HUDEP-2 (cell line): ENCODE data around the gene COL23A1.

Experiments used
- DNase-seq, 76 experiments: peaks; one replicate each; lab custom pipeline; 2025; ENCODE audit not compliant: unreplicated experiment in 76 of 76; lab: John Stamatoyannopoulos, UW

COL23A1 gene

DNA sequence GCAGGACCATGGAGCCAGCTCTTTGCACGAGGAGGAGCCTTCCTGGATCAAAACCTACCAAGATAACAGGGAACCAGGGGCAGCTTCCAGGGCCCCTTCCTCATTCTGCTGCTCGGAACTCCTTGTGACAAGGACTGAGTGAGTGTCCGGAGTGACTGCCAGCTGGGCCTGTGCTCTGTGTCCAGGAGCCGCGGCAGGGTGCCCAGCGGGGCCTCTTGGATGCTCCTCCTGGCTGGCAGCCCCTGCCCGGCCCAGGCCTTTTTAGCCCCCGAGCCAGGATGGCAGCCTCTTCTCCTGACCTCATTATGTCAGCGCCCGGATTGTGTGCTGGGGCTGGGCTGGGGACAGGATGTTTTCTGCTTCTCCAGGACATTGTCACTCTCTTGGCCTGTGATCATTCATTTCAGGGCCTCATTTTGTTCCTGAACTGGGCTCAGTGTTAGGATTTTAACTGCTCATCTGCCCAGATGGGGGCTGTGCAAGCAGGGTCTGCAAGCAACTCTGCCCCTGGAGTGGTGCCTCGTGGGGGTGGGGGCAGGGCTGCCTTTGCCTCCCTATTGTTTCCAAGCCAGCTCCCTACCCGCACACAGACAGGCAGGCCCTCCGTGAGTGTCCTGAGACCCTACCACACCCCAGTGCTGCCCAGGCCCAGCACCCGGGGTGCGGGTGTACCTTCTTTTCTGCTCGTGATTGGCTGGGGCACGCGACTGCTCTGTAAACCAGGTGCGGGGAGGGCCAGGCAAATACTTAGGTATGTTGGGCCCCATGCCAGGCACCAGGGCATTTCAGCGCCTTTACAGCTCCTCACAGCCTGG, 161.6 kb downstream of the COL23A1 start:
- DNase-seq = no peak

DNA sequence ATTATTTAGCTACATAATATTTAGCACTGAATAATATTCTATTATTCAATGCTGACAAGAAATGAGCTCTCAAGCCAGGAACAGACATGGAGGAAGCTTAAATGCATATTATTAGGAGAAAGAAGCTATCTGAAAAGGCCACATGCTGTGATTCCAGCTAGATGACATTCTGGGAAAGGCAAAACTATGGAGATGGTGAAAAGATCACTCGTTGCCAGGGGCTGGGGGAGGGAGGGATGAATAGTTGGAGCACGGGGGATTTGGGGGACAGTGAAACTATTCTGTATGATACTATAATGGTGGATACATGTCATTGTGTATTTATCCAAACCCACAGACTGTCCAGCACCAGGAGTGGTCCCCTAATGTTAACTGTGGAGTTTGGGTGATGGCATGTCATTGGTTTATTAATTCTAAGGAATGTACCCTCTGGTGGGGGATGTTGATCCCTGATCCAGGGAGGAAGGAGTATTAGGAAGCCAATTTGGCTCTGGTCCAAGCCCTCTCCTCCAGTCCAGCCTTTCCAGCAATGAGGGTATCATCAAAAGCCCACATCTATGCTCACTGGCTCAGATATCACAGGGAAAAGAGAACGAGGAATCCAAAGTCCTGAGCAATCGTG, 162.5 kb downstream of the COL23A1 start:
- no peak for DNase-seq

DNA sequence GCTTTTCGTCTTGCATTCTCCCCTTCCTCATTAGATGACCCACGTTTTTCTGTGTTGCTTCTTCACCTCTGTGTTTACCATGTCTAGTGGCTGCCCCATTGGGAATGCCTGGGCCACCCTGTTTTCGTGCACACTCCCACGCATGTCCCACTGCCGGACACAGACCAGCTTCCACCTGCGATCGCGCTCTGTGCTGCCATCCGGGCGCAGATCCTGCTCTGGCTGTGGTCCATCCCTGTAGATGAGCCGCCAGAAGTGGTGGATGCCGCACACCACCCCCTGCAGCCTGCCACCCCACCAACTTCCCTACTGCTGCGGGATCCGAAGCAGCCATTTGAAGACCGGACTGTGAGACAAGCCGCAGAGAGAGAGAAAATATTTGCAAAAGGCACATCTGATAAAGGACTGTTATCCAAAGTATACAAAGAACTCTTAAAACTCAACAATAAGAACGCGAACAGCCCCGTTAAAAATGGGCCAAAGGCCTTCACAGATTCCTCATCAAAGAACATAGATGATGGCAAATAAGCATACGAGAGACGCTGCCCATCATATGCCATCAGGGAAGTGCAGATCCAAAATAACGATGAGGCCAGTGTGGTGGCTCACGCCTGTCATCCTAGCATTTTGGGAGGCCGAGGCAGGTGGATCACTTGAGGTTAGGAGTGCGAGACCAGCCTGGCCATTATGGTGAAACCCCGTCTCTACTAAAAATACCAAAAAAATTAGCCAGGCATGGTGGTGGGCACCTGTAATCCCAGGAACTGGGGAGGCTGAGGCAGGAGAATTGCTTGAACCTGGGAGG, 163.7 kb downstream of the COL23A1 start:
- DNase-seq = no peak

DNA sequence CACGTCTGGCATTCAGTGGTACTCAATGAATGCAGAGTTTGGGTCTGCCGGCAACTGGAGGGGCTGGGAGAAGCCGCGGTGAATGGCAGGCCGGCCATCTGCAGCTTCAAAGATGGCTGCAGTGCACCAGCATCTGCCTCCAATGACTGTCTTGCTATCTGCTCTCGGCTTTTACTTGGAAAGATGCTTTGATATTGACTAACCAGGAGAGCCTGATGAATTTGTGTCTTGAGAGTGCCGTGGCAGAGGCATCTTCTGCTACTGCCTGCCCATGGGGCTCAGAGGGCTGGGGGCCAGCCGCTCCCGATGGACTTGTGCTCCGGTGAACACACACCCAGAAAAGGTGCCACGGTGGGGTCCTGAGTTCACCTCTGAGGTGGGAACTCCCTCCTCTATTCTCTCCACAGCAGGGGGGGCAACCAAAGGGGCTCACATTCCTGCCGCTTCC, 164.5 kb downstream of the COL23A1 start:
- no peak for DNase-seq

DNA sequence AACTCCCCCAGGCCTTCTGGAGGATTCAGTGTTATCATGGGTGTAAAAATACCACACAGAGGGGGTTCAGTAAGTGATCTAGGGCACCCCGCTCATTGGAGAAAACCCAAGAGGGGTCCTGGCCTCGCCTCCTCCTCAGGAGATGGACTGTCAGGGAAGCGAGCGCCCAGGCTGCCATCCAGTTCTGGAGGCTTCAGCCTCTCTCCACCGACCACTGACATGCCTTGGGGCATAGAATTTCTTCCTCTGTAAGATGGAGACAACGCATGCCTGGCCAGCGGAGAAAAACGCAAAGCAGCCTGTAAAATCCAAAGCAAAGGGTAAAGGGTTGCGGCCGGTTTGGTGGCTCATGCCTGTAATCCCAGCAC, 165.4 kb downstream of the COL23A1 start:
- DNase-seq = no peak

DNA sequence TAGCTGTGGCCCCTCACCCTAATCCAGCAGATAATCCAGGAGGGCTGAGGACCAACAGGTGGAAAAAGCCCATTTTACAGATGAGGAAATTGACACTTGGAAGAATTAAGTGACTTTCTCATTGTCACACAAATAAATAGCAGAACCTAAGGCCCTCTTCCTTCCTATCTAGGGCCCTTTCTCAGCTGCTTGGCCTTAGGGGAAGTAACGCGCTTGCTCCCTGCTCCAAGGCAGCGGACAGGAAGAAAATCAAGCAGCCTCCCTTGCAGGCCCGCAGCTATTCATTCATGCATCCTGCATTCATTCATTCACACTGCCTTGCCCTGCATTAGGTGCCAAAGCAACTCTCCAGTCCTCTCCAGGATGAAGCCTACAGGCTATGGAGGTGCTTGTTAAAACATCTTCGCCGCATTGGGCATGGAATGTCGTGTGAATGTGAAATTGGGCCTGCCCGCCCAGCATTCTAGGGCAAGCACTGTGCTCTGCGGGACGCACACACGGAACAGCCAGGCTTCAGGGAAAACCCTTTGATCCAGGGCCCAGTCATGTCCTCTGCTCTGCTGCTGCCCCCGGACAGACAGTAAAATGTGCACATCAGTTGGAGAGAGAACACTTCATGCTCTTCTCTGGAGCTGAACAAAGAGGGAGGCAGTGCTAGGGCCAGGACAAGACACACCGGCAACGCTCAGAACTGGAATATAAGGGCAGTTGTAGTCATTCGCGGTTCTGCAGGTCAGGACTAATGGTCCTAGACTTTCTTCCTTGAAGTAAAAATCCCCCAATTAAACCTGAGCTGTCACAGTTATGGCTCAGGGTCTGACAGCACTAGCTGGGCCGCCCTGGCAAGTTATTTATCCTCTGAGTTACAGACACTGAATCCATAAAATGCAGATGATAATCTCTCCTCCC, 166.0 kb downstream of the COL23A1 start:
- DNase-seq = no peak

DNA sequence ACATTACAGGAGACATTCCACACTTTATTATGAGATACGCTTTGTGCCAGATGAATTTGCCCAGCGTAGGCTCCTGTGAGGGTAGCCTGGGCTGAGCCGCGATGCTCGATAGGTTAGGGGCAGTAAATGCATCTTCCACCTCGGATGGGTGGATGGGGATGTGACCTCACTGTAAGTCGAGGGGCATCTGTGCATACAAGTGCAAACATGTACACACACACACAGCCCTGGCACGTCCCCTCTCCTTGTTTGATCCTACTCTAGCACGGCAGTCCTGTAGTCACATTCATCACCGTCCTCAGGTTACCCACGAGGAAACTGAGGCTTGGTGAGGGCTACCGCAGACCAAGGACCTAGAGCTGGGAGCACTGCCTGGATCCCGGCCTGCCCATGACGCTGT, 166.8 kb downstream of the COL23A1 start:
- DNase-seq = no peak

DNA sequence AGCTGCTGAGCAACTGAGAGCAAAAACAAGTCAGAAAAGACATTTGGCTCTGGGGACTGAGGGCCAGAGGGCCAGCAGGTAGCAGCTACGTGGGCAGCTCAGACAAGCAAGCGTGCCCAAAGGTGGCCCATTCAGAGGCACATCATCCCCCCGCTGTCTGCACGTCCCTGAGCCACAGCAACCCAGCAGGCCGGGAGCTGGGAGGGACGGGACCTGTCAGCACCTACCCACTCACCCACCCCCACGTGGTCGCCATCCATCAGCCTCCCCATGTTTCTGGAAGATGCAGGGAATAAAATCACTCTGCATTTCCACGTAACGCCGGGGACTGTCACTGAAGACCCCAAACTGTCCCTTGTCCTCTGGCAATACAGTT, 167.8 kb downstream of the COL23A1 start:
- no peak for DNase-seq

DNA sequence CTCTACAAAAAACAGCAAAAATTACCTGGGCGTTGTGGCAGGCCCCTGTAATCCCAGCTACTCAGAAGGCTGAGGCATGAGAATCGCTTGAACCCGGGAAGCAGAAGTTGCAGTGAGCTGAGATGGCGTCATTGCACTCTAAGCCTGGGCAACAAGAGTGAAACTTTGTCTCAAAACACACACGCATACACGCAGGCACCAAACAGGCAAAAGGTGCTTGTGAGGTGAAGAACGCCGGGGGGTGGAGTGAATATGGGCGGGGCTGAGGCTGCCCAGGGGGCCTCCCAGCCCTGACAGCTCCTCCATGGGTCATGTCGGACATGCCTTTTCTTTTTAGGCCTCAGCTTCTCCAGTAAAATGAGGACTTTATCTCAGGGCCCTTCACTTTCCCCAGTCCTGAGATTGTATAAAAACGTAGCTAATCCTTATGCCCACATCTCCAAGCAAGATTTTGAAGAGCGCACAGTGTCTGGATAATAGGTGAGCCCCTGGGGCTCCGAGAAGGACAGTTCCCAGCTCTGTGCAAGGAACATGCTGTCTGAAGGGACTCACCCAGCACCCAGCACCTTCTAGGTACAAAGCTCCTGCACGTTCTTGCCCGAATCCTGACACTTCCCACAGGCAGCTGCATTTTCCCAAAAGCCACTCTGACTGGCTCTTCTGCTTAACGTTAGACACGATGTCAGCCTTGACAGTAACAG, 168.3 kb downstream of the COL23A1 start:
- DNase-seq = no peak

DNA sequence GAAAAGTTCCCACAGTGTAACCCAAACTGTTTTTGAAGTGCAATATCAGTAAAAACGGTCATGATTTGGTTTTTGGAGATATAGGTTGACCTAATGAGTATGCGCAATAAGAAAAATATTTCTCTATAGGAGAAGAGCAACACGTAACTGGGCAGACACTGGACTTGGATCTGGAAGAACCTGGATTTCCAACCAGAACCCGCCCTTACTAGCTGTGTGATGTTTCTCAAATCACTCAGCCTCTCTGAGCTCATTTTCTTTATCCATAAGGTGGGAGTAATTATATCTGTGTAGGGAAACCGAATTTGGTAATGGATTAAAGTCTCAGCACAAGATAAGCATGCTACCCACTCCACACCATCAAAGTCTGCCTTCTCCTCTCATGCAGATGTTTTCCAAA, 169.1 kb downstream of the COL23A1 start:
- no peak for DNase-seq

DNA sequence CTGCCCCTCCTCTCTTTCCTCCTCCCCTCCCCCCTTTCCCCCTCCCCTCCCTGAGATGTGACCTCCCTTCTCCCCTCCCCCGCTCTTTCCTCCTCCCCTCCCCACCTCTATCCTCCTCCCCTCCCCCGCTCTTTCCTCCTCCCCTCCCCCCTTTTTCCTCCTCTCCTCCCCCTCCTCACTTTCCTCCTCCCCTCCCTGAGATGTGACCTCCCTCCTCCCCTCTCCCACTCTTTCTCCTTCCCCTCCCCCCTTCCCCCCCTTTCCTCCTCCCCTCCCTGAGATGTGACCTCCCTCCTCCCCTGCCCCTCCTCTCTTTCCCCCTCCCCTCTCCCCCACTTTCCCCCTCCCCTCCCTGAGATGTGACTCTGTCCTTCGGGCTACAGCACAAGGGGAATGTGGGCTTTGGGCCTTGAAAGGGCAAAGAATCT, 169.8 kb downstream of the COL23A1 start:
- no peak for DNase-seq

DNA sequence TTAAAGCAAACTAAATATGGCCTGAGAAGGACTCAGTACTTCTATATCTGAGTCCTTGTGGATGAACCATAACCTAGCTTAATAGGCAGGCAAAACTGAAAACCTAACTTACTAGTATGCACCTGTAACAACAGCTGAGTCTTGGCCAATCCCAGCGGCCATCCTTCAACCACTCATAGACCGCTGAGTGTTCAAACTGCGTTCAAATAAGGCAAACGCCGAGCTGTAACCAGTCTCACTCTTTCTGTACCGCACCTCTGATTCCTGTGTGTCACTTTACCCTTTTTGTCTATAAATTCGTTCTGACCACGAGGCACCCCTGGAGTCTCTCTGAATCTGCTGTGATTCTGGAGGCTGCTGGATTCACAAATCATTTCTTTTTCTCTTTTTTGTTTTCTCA, 170.5 kb downstream of the COL23A1 start:
- no peak for DNase-seq

DNA sequence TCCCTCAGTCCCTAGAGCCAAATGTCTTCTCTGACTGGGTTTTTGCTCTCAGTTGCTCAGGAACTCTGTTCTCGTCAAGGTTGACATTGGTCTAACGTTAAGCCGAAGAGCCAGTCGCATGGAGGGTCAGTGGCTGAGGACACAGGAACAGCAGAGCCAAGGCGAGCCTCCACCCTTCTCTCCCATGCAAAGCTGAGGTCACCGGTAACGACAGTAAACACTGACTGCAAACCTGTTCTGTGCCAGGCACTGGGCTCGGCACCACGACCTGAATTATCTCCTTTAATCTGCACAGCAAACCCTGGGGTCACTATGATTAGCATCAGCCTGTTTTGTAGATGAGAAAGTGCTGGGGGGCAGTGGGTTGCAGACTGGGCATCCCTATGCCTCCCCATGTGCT, 171.0 kb downstream of the COL23A1 start:
- no peak for DNase-seq

DNA sequence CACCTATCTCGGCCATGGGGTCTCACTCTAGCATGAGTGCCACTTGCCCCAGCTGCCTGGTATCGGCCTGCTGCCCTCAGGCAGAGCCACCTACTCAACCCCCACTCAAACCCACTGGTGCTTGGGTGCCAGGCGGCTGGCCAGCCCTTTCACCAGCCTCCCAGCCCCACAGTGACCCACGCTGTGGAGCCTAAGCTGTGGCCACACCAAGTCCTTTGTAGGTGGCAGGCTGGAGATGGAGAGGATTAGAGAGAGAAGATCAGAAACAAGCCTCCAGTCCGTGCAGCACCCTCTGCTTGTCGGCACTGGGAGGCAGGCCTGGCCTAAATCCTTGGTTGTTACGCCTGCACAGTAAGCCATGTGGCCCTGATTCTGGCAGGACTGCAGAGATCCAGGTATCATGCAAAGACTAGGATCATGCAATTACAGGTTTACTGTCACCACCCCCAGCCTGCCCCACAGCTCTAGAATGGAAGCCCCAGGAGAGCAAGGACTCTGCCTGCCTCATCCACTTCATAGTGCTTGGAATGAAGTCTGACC, 171.7 kb downstream of the COL23A1 start:
- no peak for DNase-seq

DNA sequence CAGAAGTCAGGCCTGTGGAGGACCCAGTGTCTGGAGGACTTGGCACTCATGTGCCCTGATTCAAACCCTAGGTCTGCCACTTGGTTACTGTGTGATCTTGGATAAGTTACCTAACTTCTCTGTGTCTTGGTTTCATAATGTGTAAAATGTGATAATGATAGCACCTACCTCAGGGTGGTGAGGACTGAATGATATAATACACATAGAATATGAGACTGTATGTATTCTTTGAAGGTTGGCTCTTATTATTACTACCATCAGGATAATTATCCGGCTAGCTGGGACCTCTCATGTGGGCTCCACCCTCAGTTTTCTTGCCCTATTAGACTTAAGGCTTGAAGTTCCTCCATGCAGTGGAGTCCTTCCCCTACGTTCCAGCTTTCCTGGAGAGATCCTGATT, 172.2 kb downstream of the COL23A1 start:
- no peak for DNase-seq

DNA sequence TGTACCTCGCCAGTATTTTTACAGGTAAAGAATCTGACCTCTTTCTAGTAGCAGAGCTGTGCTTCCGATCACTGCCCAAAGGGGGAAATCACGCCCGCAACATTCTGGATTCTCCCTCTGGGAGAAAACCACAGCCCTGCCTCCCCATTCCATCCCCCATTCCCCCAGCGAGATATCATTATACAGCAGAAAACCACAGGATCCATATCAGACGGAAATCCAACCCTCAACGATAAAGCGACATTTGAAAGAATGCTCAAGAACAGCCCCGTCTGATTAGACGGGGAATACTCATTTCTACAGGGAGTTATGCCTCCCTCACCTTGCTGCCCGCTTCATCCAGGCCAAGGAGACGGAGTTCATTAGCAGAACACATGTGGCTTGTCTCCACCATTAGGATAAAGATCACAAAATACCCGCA, 172.8 kb downstream of the COL23A1 start:
- DNase-seq = peak in 8 of 76 experiments; percentile 1 to 19 (median 4)

DNA sequence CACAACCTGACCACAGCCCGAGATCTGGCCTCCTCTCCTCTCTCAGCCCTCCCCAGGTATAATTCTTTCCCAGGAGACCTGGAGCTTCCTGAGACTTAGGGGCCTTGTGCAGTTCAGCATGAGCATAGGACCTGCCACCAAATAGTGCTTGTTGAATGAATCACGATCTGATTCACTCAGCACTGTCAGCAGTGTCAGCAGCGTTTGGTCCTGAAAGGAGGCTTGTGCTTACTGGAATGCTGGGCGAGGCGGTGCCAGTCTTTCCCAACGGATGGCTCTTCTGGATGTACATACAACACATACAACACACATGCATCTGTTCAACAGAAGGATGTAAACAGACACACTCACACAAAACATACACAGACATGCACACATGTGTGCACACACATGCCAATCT, 173.3 kb downstream of the COL23A1 start:
- DNase-seq = no peak

DNA sequence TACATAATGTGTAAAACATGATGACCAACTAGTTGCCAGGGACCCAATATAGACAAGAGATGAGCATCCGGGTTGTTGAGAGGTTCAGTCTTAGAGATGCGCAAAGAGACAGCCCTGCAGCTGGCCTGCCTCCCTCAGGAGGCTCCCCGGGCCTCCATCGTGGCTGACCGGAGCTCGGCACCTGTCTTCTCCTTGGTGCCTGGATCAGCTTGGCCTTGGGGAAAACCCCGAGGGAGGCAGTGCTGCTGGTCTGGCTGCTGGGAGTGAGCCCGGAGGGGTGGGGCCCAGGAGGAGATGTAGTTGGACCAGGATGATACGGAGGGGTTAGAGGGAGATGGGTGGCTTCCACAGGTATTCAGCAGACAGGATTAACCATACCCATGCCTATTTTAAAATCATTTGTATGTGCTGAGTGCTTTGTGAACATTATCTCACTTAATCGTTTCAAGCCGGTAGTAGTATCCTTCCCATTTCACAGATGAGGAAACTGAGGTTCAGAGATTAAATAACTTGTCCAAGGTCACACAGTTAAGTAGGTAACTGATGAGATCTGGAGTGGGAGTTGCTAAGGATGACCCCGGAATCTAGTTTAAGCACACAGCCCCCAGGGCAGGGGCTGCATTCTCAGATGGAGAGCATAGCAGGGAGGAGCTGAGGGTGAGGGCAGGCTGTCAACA, 173.8 kb downstream of the COL23A1 start:
- DNase-seq = no peak

DNA sequence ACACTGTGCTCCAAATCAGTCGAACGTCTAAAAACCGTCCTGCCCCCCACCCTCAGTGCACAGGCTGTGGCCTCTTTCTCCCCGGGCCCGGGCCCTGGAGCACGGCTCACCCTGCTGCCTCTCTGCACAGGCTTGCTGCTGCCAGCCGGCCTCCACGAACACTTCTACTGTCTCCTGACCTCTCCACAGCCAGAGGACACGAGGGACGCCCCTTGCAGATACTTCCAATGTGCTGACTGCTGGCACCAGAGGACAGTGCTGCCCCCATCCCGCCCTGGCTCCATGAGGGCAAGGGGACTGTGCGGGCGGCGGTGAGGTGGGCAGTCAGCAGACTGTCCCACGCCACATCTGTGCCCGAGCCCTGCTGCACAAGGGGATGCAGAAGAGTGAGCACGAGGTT, 174.8 kb downstream of the COL23A1 start:
- DNase-seq = no peak
